Cardiac fibroblast (primary cell): ENCODE results near the gene CARD14.
A peak's percentile ranks its signal among the peaks of the same experiment; 100 is the strongest.

ENCODE experiments used
- DNase-seq, 2 donors: peaks; one replicate each; pipeline versions ENCODE4 v3.0.0 to v3.0.0-alpha.2; 2010; ENCODE audit warnings: low read depth in 2 of 2
- H3K4me3 ChIP-seq, 2 donors: replicated peaks in 1 of 2; 1 replicate in 1 of 2; 2 replicates in 1 of 2; pipeline ENCODE4 v1.5.1; 2011; ENCODE audit warnings: low read depth in 2 of 2, low read length in 2 of 2, mild to moderate bottlenecking in 2 of 2, moderate library complexity in 1 of 2
- CTCF ChIP-seq: IDR thresholded peaks from one replicate; pipeline ENCODE4 v1.5.1; 2011; ENCODE audit warnings: low read depth, mild to moderate bottlenecking, low read length, inconsistent platforms

The CARD14 gene

GRCh38 chr17:80126449-80126715 is 43.4 kb upstream of the CARD14 start:
- no peak overlapping the region for H3K4me3 ChIP-seq
- peak in 1 of 2 donors; percentile 53 for DNase-seq
- TF ChIP-seq CTCF = no peak

GRCh38 chr17:80129006-80129565 is 40.7 kb upstream of the CARD14 start:
- TF ChIP-seq CTCF = no peak
- DNase-seq = peak; percentile 47 to 48
- no peak overlapping the region for H3K4me3 ChIP-seq

DNA sequence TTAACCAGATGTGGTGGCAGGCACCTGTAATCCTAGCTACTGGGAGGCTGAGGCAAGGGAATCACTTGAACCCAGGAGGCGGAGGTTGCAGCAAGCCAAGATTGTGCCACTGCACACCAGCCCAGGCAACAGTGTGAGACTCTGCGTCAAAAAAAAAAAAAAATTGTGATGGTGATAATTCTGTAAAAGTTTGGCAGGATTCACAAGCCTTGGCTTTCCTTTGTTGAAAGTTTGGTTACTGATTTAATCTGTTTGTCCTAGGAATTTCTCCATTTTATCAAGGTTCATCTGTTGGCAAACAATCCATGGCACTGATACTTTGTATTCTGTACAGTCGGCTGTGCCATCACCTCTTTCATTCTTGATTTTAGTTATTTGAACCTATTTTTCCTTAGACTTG is 38.8 kb upstream of the CARD14 start:
- DNase-seq = no peak
- TF ChIP-seq CTCF = no peak
- no peak overlapping the region for H3K4me3 ChIP-seq

- DNase-seq = no peak
- no peak overlapping the region for H3K4me3 ChIP-seq
- TF ChIP-seq CTCF = no peak
Measured at GRCh38 chr17:80132906-80133625, 36.8 kb upstream of the CARD14 start.

- no peak for TF ChIP-seq CTCF
- H3K4me3 ChIP-seq = no peak overlapping the region
- DNase-seq = no peak
Measured at GRCh38 chr17:80133626-80133970, 36.2 kb upstream of the CARD14 start.

DNA sequence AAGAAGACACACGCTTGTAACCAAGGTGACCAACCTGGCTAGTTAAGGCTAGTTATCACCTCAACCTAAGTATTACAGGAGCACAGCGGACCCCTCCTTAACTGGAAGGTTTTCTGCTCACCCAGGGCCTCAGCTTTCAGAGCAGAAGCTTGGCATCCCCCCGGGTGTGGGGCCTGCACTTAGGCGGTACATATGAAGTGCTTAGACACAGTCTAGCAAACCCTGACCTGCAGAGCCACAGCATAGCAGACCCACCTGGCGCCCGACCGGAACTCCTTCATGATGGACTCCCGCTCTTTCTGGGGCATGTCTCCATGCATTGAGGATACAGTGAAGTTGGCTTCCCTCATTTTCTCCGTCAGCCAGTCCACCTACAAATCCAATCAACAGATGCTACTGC is 32.7 kb upstream of the CARD14 start:
- DNase-seq = no peak
- H3K4me3 ChIP-seq = no peak overlapping the region
- no peak for TF ChIP-seq CTCF
